ENCODE measurements around the gene CENPN. TPM values are rescaled to one million over a fixed set of nuclear protein-coding genes. Genes with fewer than 3 reads are reported as not detected.

CENPN gene
- total RNA-seq, 1 donor from 2014 or later: 31.0 TPM

GRCh38 chr16:80991792-80992430, 15.1 kb upstream of the CENPN start:
- H3K27me3 Mint-ChIP-seq: no peaks in the 10 kb centered on the region
- H3K4me3 Mint-ChIP-seq: no peak overlapping the region
- H3K36me3 Mint-ChIP-seq: peaks cover 10% of the 10 kb centered on the region
- DNase-seq (ENCODE audit: extremely low spot score, unreplicated experiment): no peak
- no peak overlapping the region for H3K27ac Mint-ChIP-seq
- H3K9me3 Mint-ChIP-seq: no peaks in the 10 kb centered on the region
- peaks cover 10% of the 10 kb centered on the region for H3K4me1 Mint-ChIP-seq (ENCODE audit: unreplicated experiment)
- TF ChIP-seq CTCF (conservative IDR thresholded peaks at IDR 0.05): no peak

- H3K9me3 Mint-ChIP-seq: no peaks in the 10 kb centered on the region
- H3K27ac Mint-ChIP-seq: peak overlapping the region; percentile 38
- TF ChIP-seq CTCF (conservative IDR thresholded peaks at IDR 0.05): no peak
Measured at GRCh38 chr16:80992676-80993293, 14.2 kb upstream of the CENPN start.

GRCh38 chr16:80993307-80993706, 13.7 kb upstream of the CENPN start:
- peaks cover 10% of the 10 kb centered on the region for H3K36me3 Mint-ChIP-seq
- H3K27me3 Mint-ChIP-seq: no peaks in the 10 kb centered on the region
- peaks cover 14% of the 10 kb centered on the region for H3K4me1 Mint-ChIP-seq (ENCODE audit: unreplicated experiment)
- no peak overlapping the region for H3K4me3 Mint-ChIP-seq
- peak overlapping the region; percentile 38 for H3K27ac Mint-ChIP-seq
- TF ChIP-seq CTCF (conservative IDR thresholded peaks at IDR 0.05): no peak
- DNase-seq (ENCODE audit: extremely low spot score, unreplicated experiment): no peak
- H3K9me3 Mint-ChIP-seq: no peaks in the 10 kb centered on the region

More at GRCh38 chr16:80992676-80993293, 14.2 kb upstream of the CENPN start:
- peaks cover 10% of the 10 kb centered on the region for H3K36me3 Mint-ChIP-seq
- DNase-seq (ENCODE audit: extremely low spot score, unreplicated experiment): no peak
- no peaks in the 10 kb centered on the region for H3K27me3 Mint-ChIP-seq
- H3K4me1 Mint-ChIP-seq (ENCODE audit: unreplicated experiment): peaks cover 14% of the 10 kb centered on the region
- no peak overlapping the region for H3K4me3 Mint-ChIP-seq

- no peak overlapping the region for H3K27ac Mint-ChIP-seq
Measured at GRCh38 chr16:80993834-80994233, 13.2 kb upstream of the CENPN start.

GRCh38 chr16:80994451-80994850, 12.6 kb upstream of the CENPN start:
- Mint-ChIP-seq H3K4me3 (no peak overlapping the region), H3K36me3 (peaks cover 16% of the 10 kb centered on the region), H3K9me3 (no peaks in the 10 kb centered on the region), H3K27ac (no peak overlapping the region), H3K27me3 (no peaks in the 10 kb centered on the region), H3K4me1 (ENCODE audit: unreplicated experiment) (peaks cover 12% of the 10 kb centered on the region)
- TF ChIP-seq CTCF (conservative IDR thresholded peaks at IDR 0.05): no peak
- DNase-seq (ENCODE audit: extremely low spot score, unreplicated experiment): no peak

More at GRCh38 chr16:80993834-80994233, 13.2 kb upstream of the CENPN start:
- no peak overlapping the region for H3K4me3 Mint-ChIP-seq
- no peak for TF ChIP-seq CTCF (conservative IDR thresholded peaks at IDR 0.05)
- peaks cover 14% of the 10 kb centered on the region for H3K4me1 Mint-ChIP-seq (ENCODE audit: unreplicated experiment)
- H3K27me3 Mint-ChIP-seq: no peaks in the 10 kb centered on the region
- DNase-seq (ENCODE audit: extremely low spot score, unreplicated experiment): no peak
- H3K36me3 Mint-ChIP-seq: peaks cover 12% of the 10 kb centered on the region
- H3K9me3 Mint-ChIP-seq: no peaks in the 10 kb centered on the region

Data from type B pancreatic cell (in vitro differentiated cells).